HEK293T (cell line): Measurements from ENCODE around the gene KDM4C.

ENCODE experiments used
- ARNT ChIP-seq: fragments of 450-650 bp; IDR thresholded peaks from 2 replicates; pipeline ENCODE4 v1.6.1; 2017; ENCODE audit warnings: mild to moderate bottlenecking
- BHLHE40 ChIP-seq: fragments of 450-650 bp; IDR thresholded peaks from 2 replicates; pipeline ENCODE4 v1.6.1; 2016; ENCODE audit warnings: mild to moderate bottlenecking, moderate library complexity, borderline replicate concordance
- ELF4 ChIP-seq: fragments of 450-650 bp; IDR thresholded peaks from 2 replicates; pipeline ENCODE4 v1.6.1; 2017; ENCODE audit warnings: antibody characterized with exemption
- FOXA1 ChIP-seq: fragments of 450-650 bp; IDR thresholded peaks from 2 replicates; pipeline ENCODE4 v1.6.1; 2016; ENCODE audit warnings: mild to moderate bottlenecking
- FOXM1 ChIP-seq: fragments of 450-650 bp; IDR thresholded peaks from 2 replicates; pipeline ENCODE4 v1.6.1; 2017; ENCODE audit warnings: mild to moderate bottlenecking, borderline replicate concordance
- HDGF ChIP-seq: fragments of 450-650 bp; IDR thresholded peaks from 2 replicates; pipeline ENCODE4 v1.6.1; 2017; ENCODE audit warnings: antibody characterized with exemption, borderline replicate concordance
- LEF1 ChIP-seq: fragments of 450-650 bp; IDR thresholded peaks from 2 replicates; pipeline ENCODE4 v1.6.1; 2017; ENCODE audit warnings: mild to moderate bottlenecking, borderline replicate concordance
- NFRKB ChIP-seq: fragments of 450-650 bp; IDR thresholded peaks from 2 replicates; pipeline ENCODE4 v1.6.1; 2016; ENCODE audit warnings: mild to moderate bottlenecking, moderate library complexity
- SP1 ChIP-seq: fragments of 450-650 bp; IDR thresholded peaks from 2 replicates; pipeline ENCODE4 v1.6.1; 2017
- SUZ12 ChIP-seq: fragments of 450-650 bp; IDR thresholded peaks from 2 replicates; pipeline ENCODE4 v1.6.1; 2016; ENCODE audit warnings: mild to moderate bottlenecking
- ZNF384 ChIP-seq: fragments of 450-650 bp; IDR thresholded peaks from 2 replicates; pipeline ENCODE4 v1.6.1; 2016

- TF ChIP-seq SP1 (no peak), NFRKB (no peak), SUZ12 (no peak), FOXM1 (no peak), HDGF (no peak), ARNT (no peak), ELF4 (no peak), ZNF384 (no peak), FOXA1 (no peak), BHLHE40 (no peak), LEF1 (no peak)
Observed at GRCh38 chr9:7067169-7067568, 309.4 kb downstream of the KDM4C start.
